ENCODE measurements around the gene BFSP1. TPM values are rescaled to one million over a fixed set of nuclear protein-coding genes. Genes with fewer than 3 reads are reported as not detected.

BFSP1 gene
- total and polyA plus RNA-seq, 2 experiments from 2014 or later, result 2.7 to 4.9 TPM

DNA sequence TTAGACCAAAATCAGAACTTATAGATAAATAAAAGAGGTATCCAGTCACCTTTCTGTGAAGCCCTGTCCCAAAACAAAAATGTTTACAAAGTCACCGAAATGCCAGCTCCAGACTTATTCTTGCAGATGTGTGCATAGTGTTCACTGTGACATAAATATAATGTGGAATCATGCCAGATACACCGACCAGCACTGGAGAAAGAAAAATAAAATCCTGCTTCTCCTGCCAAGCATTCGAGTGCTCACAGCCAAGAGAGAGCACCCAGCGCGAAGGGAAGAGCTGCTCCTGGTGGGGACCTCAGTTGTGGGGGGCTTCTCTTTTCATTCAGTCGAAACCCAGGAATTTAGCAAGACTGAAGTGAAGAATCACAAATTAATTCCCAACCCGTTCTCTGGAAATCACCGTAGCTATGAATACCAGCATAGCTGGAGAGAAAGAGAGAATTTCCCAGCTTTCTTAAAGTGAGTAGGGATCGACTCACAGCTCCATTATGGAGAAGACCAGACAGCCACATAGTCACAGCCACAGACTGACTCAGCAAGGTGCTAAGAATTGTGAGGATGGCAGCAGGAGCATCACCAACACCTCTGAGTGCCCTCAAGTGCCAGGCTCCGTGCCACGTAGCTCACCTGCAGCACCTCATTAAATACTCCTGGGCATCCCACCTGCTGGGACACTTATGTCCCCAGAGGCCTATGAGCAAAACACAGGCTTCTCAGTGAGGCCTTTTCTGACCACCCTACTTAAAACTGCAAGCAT, 33.2 kb downstream of the BFSP1 start:
- H3K4me1 ChIP-seq (ENCODE audit: insufficient read depth), result no peaks in the 10 kb centered on the region
- no peak overlapping the region for H2AFZ ChIP-seq
- Mint-ChIP-seq H3K27ac (no peak overlapping the region), H3K27me3 (ENCODE audit: insufficient read depth, low read depth, poor library complexity) (peaks cover 7% of the 10 kb centered on the region), H3K4me3 (no peak overlapping the region), H3K4me1 (peaks cover 11% of the 10 kb centered on the region), H3K36me3 (ENCODE audit: low read depth) (peaks cover 3% of the 10 kb centered on the region; the same call in 1 of the 3 replicates), H3K9me3 (no peaks in the 10 kb centered on the region)
- H3K4me2 ChIP-seq, result no peak overlapping the region
- no peak overlapping the region for H3K4me3 ChIP-seq
- H3K27ac ChIP-seq (ENCODE audit: low read depth), result no peak overlapping the region
- H4K20me1 ChIP-seq (replicated peaks; ENCODE audit: insufficient read depth), result no peaks in the 10 kb centered on the region
- TF ChIP-seq ZNF114 (CRISPR knock-in tag; IDR thresholded peaks at IDR 0.05), result no peak
- no peaks in the 10 kb centered on the region for H3F3A ChIP-seq (replicated peaks; ENCODE audit: low read depth)
- H3K9me2 ChIP-seq (ENCODE audit: insufficient read depth), result no peaks in the 10 kb centered on the region
- no peaks in the 10 kb centered on the region for H3K27me3 ChIP-seq (ENCODE audit: insufficient read depth)
- ATAC-seq (no peak), DNase-seq (ENCODE audit: low spot score) (no peak)
- H3K79me2 ChIP-seq (replicated peaks; ENCODE audit: insufficient read depth), result no peaks in the 10 kb centered on the region
- H3K36me3 ChIP-seq (ENCODE audit: insufficient read depth), result no peaks in the 10 kb centered on the region

DNA sequence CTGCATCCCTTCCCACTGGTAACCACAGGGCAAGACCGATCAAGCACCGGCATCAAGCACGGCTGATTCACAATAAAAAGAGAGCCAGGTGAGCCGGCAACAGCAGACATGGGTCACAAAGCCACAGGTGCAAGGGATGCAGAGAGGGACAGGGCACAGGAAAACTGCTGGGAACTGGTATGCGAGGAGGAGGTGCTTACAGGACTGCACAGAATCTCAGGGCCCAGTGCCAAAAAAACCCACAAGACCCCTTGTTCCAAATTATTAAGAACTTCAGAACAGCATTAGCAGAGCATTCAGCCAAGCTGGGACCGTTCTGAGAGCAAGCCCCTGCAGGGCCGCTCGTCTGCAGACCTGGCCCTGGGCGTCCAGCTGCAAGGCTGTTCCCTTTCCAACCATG, 35.4 kb downstream of the BFSP1 start:
- no peak for ATAC-seq
- TF ChIP-seq EZH2phosphoT487 (IDR thresholded peaks at IDR 0.05; ENCODE audit: unreplicated experiment) (no peak), NANOG (IDR thresholded peaks at IDR 0.05; ENCODE audit: borderline replicate concordance) (no peak), ZNF114 (CRISPR knock-in tag; IDR thresholded peaks at IDR 0.05) (no peak), ZNF331 (CRISPR knock-in tag; IDR thresholded peaks at IDR 0.05; ENCODE audit: low read depth) (no peak), EZH2 (IDR thresholded peaks at IDR 0.05; ENCODE audit: low read depth, unreplicated experiment) (no peak), POLR2AphosphoS5 (IDR thresholded peaks at IDR 0.05; ENCODE audit: low read depth) (no peak)
- TF ChIP-seq, protein P1, sequence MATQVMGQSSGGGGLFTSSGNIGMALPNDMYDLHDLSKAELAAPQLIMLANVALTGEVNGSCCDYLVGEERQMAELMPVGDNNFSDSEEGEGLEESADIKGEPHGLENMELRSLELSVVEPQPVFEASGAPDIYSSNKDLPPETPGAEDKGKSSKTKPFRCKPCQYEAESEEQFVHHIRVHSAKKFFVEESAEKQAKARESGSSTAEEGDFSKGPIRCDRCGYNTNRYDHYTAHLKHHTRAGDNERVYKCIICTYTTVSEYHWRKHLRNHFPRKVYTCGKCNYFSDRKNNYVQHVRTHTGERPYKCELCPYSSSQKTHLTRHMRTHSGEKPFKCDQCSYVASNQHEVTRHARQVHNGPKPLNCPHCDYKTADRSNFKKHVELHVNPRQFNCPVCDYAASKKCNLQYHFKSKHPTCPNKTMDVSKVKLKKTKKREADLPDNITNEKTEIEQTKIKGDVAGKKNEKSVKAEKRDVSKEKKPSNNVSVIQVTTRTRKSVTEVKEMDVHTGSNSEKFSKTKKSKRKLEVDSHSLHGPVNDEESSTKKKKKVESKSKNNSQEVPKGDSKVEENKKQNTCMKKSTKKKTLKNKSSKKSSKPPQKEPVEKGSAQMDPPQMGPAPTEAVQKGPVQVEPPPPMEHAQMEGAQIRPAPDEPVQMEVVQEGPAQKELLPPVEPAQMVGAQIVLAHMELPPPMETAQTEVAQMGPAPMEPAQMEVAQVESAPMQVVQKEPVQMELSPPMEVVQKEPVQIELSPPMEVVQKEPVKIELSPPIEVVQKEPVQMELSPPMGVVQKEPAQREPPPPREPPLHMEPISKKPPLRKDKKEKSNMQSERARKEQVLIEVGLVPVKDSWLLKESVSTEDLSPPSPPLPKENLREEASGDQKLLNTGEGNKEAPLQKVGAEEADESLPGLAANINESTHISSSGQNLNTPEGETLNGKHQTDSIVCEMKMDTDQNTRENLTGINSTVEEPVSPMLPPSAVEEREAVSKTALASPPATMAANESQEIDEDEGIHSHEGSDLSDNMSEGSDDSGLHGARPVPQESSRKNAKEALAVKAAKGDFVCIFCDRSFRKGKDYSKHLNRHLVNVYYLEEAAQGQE (IDR thresholded peaks at IDR 0.05; ENCODE audit: unreplicated experiment), result no peak
- no peak overlapping the region for H3K27ac Mint-ChIP-seq

More for the DNA sequence above, 35.4 kb downstream of the BFSP1 start:
- Histone ChIP-seq H3K36me3 (ENCODE audit: insufficient read depth) (no peaks in the 10 kb centered on the region), H3F3A (replicated peaks; ENCODE audit: low read depth) (no peaks in the 10 kb centered on the region), H3K79me2 (replicated peaks; ENCODE audit: insufficient read depth) (no peaks in the 10 kb centered on the region), H2AFZ (no peak overlapping the region), H3K4me1 (ENCODE audit: insufficient read depth) (no peaks in the 10 kb centered on the region), H3K4me2 (no peak overlapping the region), H3K4me3 (no peak overlapping the region), H3K27ac (ENCODE audit: low read depth) (no peak overlapping the region), H4K20me1 (replicated peaks; ENCODE audit: insufficient read depth) (no peaks in the 10 kb centered on the region), H3K27me3 (ENCODE audit: insufficient read depth) (no peaks in the 10 kb centered on the region), H3K9me2 (ENCODE audit: insufficient read depth) (no peaks in the 10 kb centered on the region)
- Mint-ChIP-seq H3K36me3 (ENCODE audit: low read depth) (peaks cover 3% of the 10 kb centered on the region; the same call in 1 of the 3 replicates), H3K4me1 (no peaks in the 10 kb centered on the region), H3K27me3 (ENCODE audit: insufficient read depth, low read depth, poor library complexity) (peaks cover 5% of the 10 kb centered on the region), H3K9me3 (no peaks in the 10 kb centered on the region), H3K4me3 (no peak overlapping the region)
- no peak for DNase-seq (ENCODE audit: low spot score)
